RWPE2 (cell line): ENCODE results near the gene LIN52.

Experiments used
- ATAC-seq: fragments of 200-7000 bp; cut with Tn5 transposase; 3 replicates; pipeline ENCODE4 v1.9.1; 2021; ENCODE audit warnings: low read depth
- DNase-seq: peaks from one replicate; pipeline ENCODE4 v3.0.0-alpha.2; 2020; ENCODE audit warnings: low spot score
- H3K27ac ChIP-seq: fragments of 450-650 bp; 2 replicates; pipeline ENCODE4 v1.5.1; 2017; ENCODE audit warnings: mild to moderate bottlenecking; ENCODE audit not compliant: poor library complexity, severe bottlenecking
- H3K27me3 ChIP-seq: fragments of 250-450 bp; sonication (Bioruptor Pico); 2 replicates; pipeline ENCODE4 v1.5.1; 2021; ENCODE audit warnings: mild to moderate bottlenecking, moderate library complexity; ENCODE audit not compliant: insufficient read depth, poor library complexity, severe bottlenecking
- H3K36me3 ChIP-seq: fragments of 250-450 bp; sonication (Bioruptor Pico); 2 replicates; pipeline ENCODE4 v1.5.1; 2020; ENCODE audit warnings: low read depth, mild to moderate bottlenecking, moderate library complexity
- H3K4me1 ChIP-seq: fragments of 250-450 bp; sonication (Bioruptor Pico); 2 replicates; pipeline ENCODE4 v1.5.1; 2021; ENCODE audit warnings: mild to moderate bottlenecking, moderate library complexity; ENCODE audit not compliant: insufficient read depth, poor library complexity, severe bottlenecking
- H3K4me3 ChIP-seq: fragments of 250-450 bp; sonication (Bioruptor Pico); 2 replicates; pipeline ENCODE4 v1.5.1; 2021; ENCODE audit warnings: mild to moderate bottlenecking, moderate library complexity; ENCODE audit not compliant: severe bottlenecking
- H3K9me3 ChIP-seq: fragments of 250-450 bp; sonication (Bioruptor Pico); 2 replicates; pipeline ENCODE4 v1.5.1; 2021; ENCODE audit warnings: mild to moderate bottlenecking, moderate library complexity; ENCODE audit not compliant: severe bottlenecking
- CTCF ChIP-seq: fragments of 450-650 bp; IDR thresholded peaks from one replicate; pipeline ENCODE4 v1.5.1; 2017; ENCODE audit warnings: mild to moderate bottlenecking, moderate library complexity; ENCODE audit not compliant: poor library complexity, severe bottlenecking

The LIN52 gene

GRCh38 chr14:74195623-74196022, 110.9 kb downstream of the LIN52 start:
- H3K4me3 ChIP-seq = no peak overlapping the region
- DNase-seq (no peak), ATAC-seq (no peak)
- no peak for TF ChIP-seq CTCF
- H3K27ac ChIP-seq = no peak overlapping the region
- no peaks in the 10 kb centered on the region for H3K27me3 ChIP-seq
- H3K4me1 ChIP-seq = no peaks in the 10 kb centered on the region
- H3K9me3 ChIP-seq = no peaks in the 10 kb centered on the region
- no peaks in the 10 kb centered on the region for H3K36me3 ChIP-seq

GRCh38 chr14:74198441-74199234, 113.9 kb downstream of the LIN52 start:
- Histone ChIP-seq H3K27ac (no peak overlapping the region), H3K4me1 (no peaks in the 10 kb centered on the region), H3K36me3 (no peaks in the 10 kb centered on the region), H3K27me3 (no peaks in the 10 kb centered on the region), H3K9me3 (no peaks in the 10 kb centered on the region), H3K4me3 (no peak overlapping the region)
- no peak for TF ChIP-seq CTCF
- DNase-seq (no peak), ATAC-seq (no peak)

GRCh38 chr14:74202113-74202512, 117.4 kb downstream of the LIN52 start:
- H3K4me3 ChIP-seq = no peak overlapping the region
- no peaks in the 10 kb centered on the region for H3K27me3 ChIP-seq
- no peak for TF ChIP-seq CTCF
- DNase-seq (no peak), ATAC-seq (no peak)
- no peak overlapping the region for H3K27ac ChIP-seq
- no peaks in the 10 kb centered on the region for H3K36me3 ChIP-seq
- no peaks in the 10 kb centered on the region for H3K9me3 ChIP-seq
- H3K4me1 ChIP-seq = no peaks in the 10 kb centered on the region

GRCh38 chr14:74203639-74204038, 118.9 kb downstream of the LIN52 start:
- Histone ChIP-seq H3K4me1 (no peaks in the 10 kb centered on the region), H3K36me3 (no peaks in the 10 kb centered on the region), H3K27ac (no peak overlapping the region), H3K4me3 (no peak overlapping the region), H3K27me3 (no peaks in the 10 kb centered on the region), H3K9me3 (no peaks in the 10 kb centered on the region)
- no peak for TF ChIP-seq CTCF
- no peak for DNase-seq
- ATAC-seq = no peak

- no peaks in the 10 kb centered on the region for H3K36me3 ChIP-seq
- ATAC-seq (no peak), DNase-seq (no peak)
- H3K9me3 ChIP-seq = no peaks in the 10 kb centered on the region
- no peak for TF ChIP-seq CTCF
- no peak overlapping the region for H3K4me3 ChIP-seq
- no peak overlapping the region for H3K27ac ChIP-seq
- no peaks in the 10 kb centered on the region for H3K27me3 ChIP-seq
- H3K4me1 ChIP-seq = no peaks in the 10 kb centered on the region
These were observed 119.7 kb downstream of the LIN52 start for GRCh38 chr14:74204491-74204890.
